Fibroblast of mammary gland (primary cell): ENCODE results near the gene MOSPD3.
A peak's percentile ranks its signal among the peaks of the same experiment; 100 is the strongest.

Experiments
- DNase-seq: peaks from one replicate; pipeline ENCODE4 v3.0.0-alpha.2; 2010; ENCODE audit warnings: low read depth
- H3K4me3 ChIP-seq: 2 replicates; pipeline ENCODE4 v1.5.1; 2011; ENCODE audit warnings: low read depth, mild to moderate bottlenecking, low read length, moderate library complexity; ENCODE audit not compliant: control insufficient read depth
- CTCF ChIP-seq: conservative IDR thresholded peaks from 2 replicates; pipeline ENCODE4 v1.5.1; 2011; ENCODE audit warnings: low read depth, low read length, inconsistent platforms; ENCODE audit not compliant: control insufficient read depth, insufficient read depth

The MOSPD3 gene

GRCh38 chr7:100588438-100588837 lies 23.9 kb upstream of the MOSPD3 start:
- peak; percentile 47 for DNase-seq
- TF ChIP-seq CTCF, result peak; percentile 49
- H3K4me3 ChIP-seq, result no peak overlapping the region

GRCh38 chr7:100589341-100589947 lies 22.9 kb upstream of the MOSPD3 start:
- no peak for DNase-seq
- no peak for TF ChIP-seq CTCF
- H3K4me3 ChIP-seq, result no peak overlapping the region

GRCh38 chr7:100590077-100590737 lies 22.1 kb upstream of the MOSPD3 start:
- DNase-seq, result peak; percentile 19
- TF ChIP-seq CTCF, result no peak
- H3K4me3 ChIP-seq, result no peak overlapping the region

- DNase-seq, result no peak
- TF ChIP-seq CTCF, result no peak
These were observed 20.7 kb upstream of the MOSPD3 start for GRCh38 chr7:100591596-100591995.

GRCh38 chr7:100595188-100595587 lies 17.2 kb upstream of the MOSPD3 start:
- H3K4me3 ChIP-seq, result no peak overlapping the region
- TF ChIP-seq CTCF, result no peak
- no peak for DNase-seq

More at GRCh38 chr7:100591596-100591995, 20.7 kb upstream of the MOSPD3 start:
- no peak overlapping the region for H3K4me3 ChIP-seq

- peak; percentile 35 for DNase-seq
- no peak overlapping the region for H3K4me3 ChIP-seq
- TF ChIP-seq CTCF, result no peak
These were observed 13.9 kb upstream of the MOSPD3 start for GRCh38 chr7:100598425-100598824.
